H1 (cell line): ENCODE data around the gene PLIN1. TPM values are rescaled to one million over a fixed set of nuclear protein-coding genes. Genes with fewer than 3 reads are reported as not detected.

ENCODE experiments used
- CTCF ChIA-PET: fragments of 300-600 bp; sonication (Branson Sonifier 250); formaldehyde crosslinking; loops from one replicate; lab custom pipeline; 2021; ENCODE audit not compliant: partially characterized antibody; lab: Charles Lee
- POLR2A ChIA-PET: fragments of 300-600 bp; sonication (Branson Sonifier 250); formaldehyde crosslinking; loops from one replicate; lab custom pipeline; 2021; ENCODE audit warnings: inconsistent platforms; ENCODE audit not compliant: partially characterized antibody; lab: Charles Lee
- DNase-seq, 2 experiments: peaks; one replicate each; pipeline versions ENCODE4 v3.0.0 to v3.0.0-alpha.2; 2010 to 2022; ENCODE audit warnings: low spot score in 2 of 2, low read depth in 1 of 2, mixed read lengths in 1 of 2
- FAIRE-seq: peaks from 2 replicates; lab custom pipeline; 2011; peaks lifted over from hg19 to GRCh38; lab: Jason Lieb, UNC
- H2AFZ ChIP-seq: 2 replicates; pipeline ENCODE4 v1.8.1; 2012; ENCODE audit warnings: low read length, inconsistent platforms
- H2AK5ac ChIP-seq: 2 replicates; pipeline ENCODE4 v1.6.1; 2013; ENCODE audit warnings: low read depth, low read length
- H2BK120ac ChIP-seq: replicated peaks from 2 replicates; pipeline ENCODE3; 2013; ENCODE audit warnings: low read depth, low read length, inconsistent platforms
- H2BK12ac ChIP-seq: 2 replicates; pipeline ENCODE4 v1.6.1; 2013; ENCODE audit warnings: low read depth, low read length
- H2BK15ac ChIP-seq: 2 replicates; pipeline ENCODE4 v1.6.1; 2013; ENCODE audit warnings: low read length
- H2BK20ac ChIP-seq: 2 replicates; pipeline ENCODE4 v1.6.1; 2013; ENCODE audit warnings: low read length
- H2BK5ac ChIP-seq: 2 replicates; pipeline ENCODE4 v1.6.1; 2013; ENCODE audit warnings: low read depth, low read length
- H3K14ac ChIP-seq: 2 replicates; pipeline ENCODE4 v1.6.1; 2013; ENCODE audit warnings: inconsistent platforms; ENCODE audit not compliant: insufficient read length
- H3K18ac ChIP-seq: 2 replicates; pipeline ENCODE4 v1.6.1; 2013; ENCODE audit warnings: low read length; ENCODE audit errors: extremely low read depth
- H3K23ac ChIP-seq: 2 replicates; pipeline ENCODE4 v1.6.1; 2013; ENCODE audit warnings: inconsistent platforms; ENCODE audit not compliant: insufficient read length
- H3K23me2 ChIP-seq: 2 replicates; pipeline ENCODE4 v1.6.1; 2013; ENCODE audit warnings: low read depth, low read length
- H3K27ac ChIP-seq: 2 replicates; pipeline ENCODE4 v1.6.1; 2011; ENCODE audit warnings: low read depth, low read length, inconsistent platforms
- H3K27me3 ChIP-seq, 4 experiments: replicated peaks in 1 of 4; 1 replicate in 1 of 4; 2 replicates in 3 of 4; pipeline versions ENCODE4 v1.6.1 to v1.8.1; 2011 to 2013; ENCODE audit warnings: low read length in 3 of 4, mild to moderate bottlenecking in 3 of 4, inconsistent platforms in 2 of 4, mixed read lengths in 2 of 4, moderate library complexity in 1 of 4; ENCODE audit not compliant: control insufficient read depth in 3 of 4, insufficient read depth in 3 of 4; ENCODE audit errors: extremely low read depth in 1 of 4
- H3K36me3 ChIP-seq, 4 experiments: 2 replicates each; pipeline versions ENCODE4 v1.6.1 to v1.8.1; 2011 to 2013; ENCODE audit warnings: mild to moderate bottlenecking in 4 of 4, low read length in 3 of 4, moderate library complexity in 2 of 4, control low read depth in 1 of 4, inconsistent platforms in 1 of 4; ENCODE audit not compliant: insufficient read depth in 4 of 4, control insufficient read depth in 2 of 4
- H3K4ac ChIP-seq: replicated peaks from 2 replicates; pipeline ENCODE3; 2013; ENCODE audit warnings: low read length, low read depth, mixed read lengths, inconsistent platforms; ENCODE audit not compliant: insufficient read length
- H3K4me1 ChIP-seq, 4 experiments: replicated peaks in 1 of 4; 1 replicate in 1 of 4; 2 replicates in 3 of 4; pipeline versions ENCODE4 v1.6.1 to v1.8.1; 2011 to 2013; ENCODE audit warnings: low read length in 3 of 4, inconsistent platforms in 2 of 4, mixed read lengths in 1 of 4; ENCODE audit not compliant: insufficient read depth in 4 of 4, control insufficient read depth in 3 of 4
- H3K4me2 ChIP-seq, 2 experiments: 2 replicates each; pipeline versions ENCODE4 v1.6.1 to v1.8.1; 2011 to 2013; ENCODE audit warnings: low read depth in 2 of 2, low read length in 2 of 2, control low read depth in 1 of 2, inconsistent platforms in 1 of 2, mild to moderate bottlenecking in 1 of 2; ENCODE audit not compliant: insufficient read depth in 1 of 2
- H3K4me3 ChIP-seq, 4 experiments: fragments of 200-600, 300-600 bp in 1 of 4; sonication (generic), shearing (Covaris generic), sonication (Bioruptor Twin) in 1 of 4; 2 replicates each; pipeline versions ENCODE4 v1.5.1 to v1.8.1; 2011 to 2016; ENCODE audit warnings: low read length in 4 of 4, low read depth in 3 of 4, control low read depth in 2 of 4, inconsistent platforms in 2 of 4, mild to moderate bottlenecking in 2 of 4, mixed read lengths in 1 of 4, moderate library complexity in 1 of 4; ENCODE audit not compliant: insufficient read depth in 2 of 4; ENCODE audit errors: extremely low read depth in 1 of 4
- H3K56ac ChIP-seq: replicated peaks from 2 replicates; pipeline ENCODE3; 2013; ENCODE audit warnings: low read depth, mild to moderate bottlenecking, mixed read lengths, low read length, inconsistent platforms; ENCODE audit not compliant: insufficient read length
- H3K79me1 ChIP-seq: 2 replicates; pipeline ENCODE4 v1.6.1; 2013; ENCODE audit warnings: low read depth, low read length, control low read depth
- H3K79me2 ChIP-seq, 2 experiments: 2 replicates each; pipeline versions ENCODE4 v1.6.1 to v1.8.1; 2012 to 2013; ENCODE audit warnings: low read length in 2 of 2, mild to moderate bottlenecking in 2 of 2, inconsistent platforms in 1 of 2; ENCODE audit not compliant: insufficient read depth in 2 of 2, control insufficient read depth in 1 of 2
- H3K9ac ChIP-seq, 4 experiments: replicated peaks in 1 of 4; 1 replicate in 1 of 4; 2 replicates in 3 of 4; pipeline versions ENCODE4 v1.6.1 to v1.8.1; 2011 to 2013; ENCODE audit warnings: low read depth in 3 of 4, low read length in 3 of 4, control low read depth in 2 of 4, mild to moderate bottlenecking in 2 of 4, moderate library complexity in 2 of 4, inconsistent platforms in 1 of 4; ENCODE audit errors: extremely low read depth in 1 of 4
- H3K9me3 ChIP-seq, 2 experiments: 2 replicates each; pipeline versions ENCODE4 v1.6.1 to v1.8.1; 2012 to 2013; ENCODE audit warnings: mild to moderate bottlenecking in 2 of 2, moderate library complexity in 2 of 2, control low read depth in 1 of 2, inconsistent platforms in 1 of 2, low read depth in 1 of 2, low read length in 1 of 2, mixed read lengths in 1 of 2; ENCODE audit not compliant: insufficient read depth in 2 of 2
- H4K20me1 ChIP-seq, 2 experiments: replicated peaks in 1 of 2; 2 replicates each; pipeline versions ENCODE3 to v1.8.1; 2011 to 2013; ENCODE audit warnings: inconsistent platforms in 2 of 2, low read length in 2 of 2, mild to moderate bottlenecking in 1 of 2; ENCODE audit not compliant: insufficient read depth in 2 of 2, control insufficient read depth in 1 of 2
- H4K5ac ChIP-seq: 2 replicates; pipeline ENCODE4 v1.6.1; 2013; ENCODE audit warnings: low read length, low read depth, mixed read lengths, inconsistent platforms; ENCODE audit not compliant: insufficient read length
- H4K8ac ChIP-seq: 2 replicates; pipeline ENCODE4 v1.8.0; 2013; ENCODE audit warnings: mild to moderate bottlenecking, moderate library complexity, low read length, inconsistent platforms; ENCODE audit not compliant: insufficient read depth; ENCODE audit errors: extremely low read depth
- H4K91ac ChIP-seq: replicated peaks from 2 replicates; pipeline ENCODE3; 2013; ENCODE audit warnings: low read length, mixed read lengths, inconsistent platforms; ENCODE audit not compliant: insufficient read length
- WGBS, 2 experiments: shearing (Covaris generic) in 1 of 2; methylation state at CpG; one replicate each; pipeline versions ENCODE4 v1.1.6 to v1.1.7; 2013 to 2015; ENCODE audit warnings: low lambda C conversion rate in 2 of 2, mixed read lengths in 2 of 2, inconsistent platforms in 1 of 2, low coverage in 1 of 2, missing lambda C conversion rate in 1 of 2; ENCODE audit not compliant: insufficient replicate concordance in 2 of 2, insufficient coverage in 1 of 2, insufficient read length in 1 of 2; ENCODE audit errors: extremely low coverage in 1 of 2, missing lambda C conversion rate in 1 of 2; 5-methylcytosine and 5-hydroxymethylcytosine counted together
- polyA plus RNA-seq, 7 experiments: library from polyadenylated mRNA; depleted of rRNA in 3 of 7; stranded (reverse) in 5 of 7; unstranded in 2 of 7; fragments of >200 nt in 5 of 7; fragments of 200-250 nt in 2 of 7; gene quantifications; 1 replicate in 5 of 7; 2 replicates in 1 of 7; 4 replicates in 1 of 7; pipeline versions ENCODE4 v1.2.1 to v1.2.3, GENCODE V29; 2011 to 2013; ENCODE audit warnings: missing spikeins in 2 of 7, mixed read lengths in 2 of 7
- total RNA-seq: library from RNA; stranded (reverse); fragmentation: NEBNext Ultra II Directional; extraction: Animal tissue kit (Norgen Biotek cat#: 25700); gene quantifications from 2 replicates; pipeline ENCODE4 v1.2.1, GENCODE V29; 2021

PLIN1 gene
- total and polyA plus RNA-seq, 2 of the 8 experiments (the other 6 are each of a cell fraction or from before 2014, with no cell fraction given), result 0.33 TPM; not detected in 1

DNA sequence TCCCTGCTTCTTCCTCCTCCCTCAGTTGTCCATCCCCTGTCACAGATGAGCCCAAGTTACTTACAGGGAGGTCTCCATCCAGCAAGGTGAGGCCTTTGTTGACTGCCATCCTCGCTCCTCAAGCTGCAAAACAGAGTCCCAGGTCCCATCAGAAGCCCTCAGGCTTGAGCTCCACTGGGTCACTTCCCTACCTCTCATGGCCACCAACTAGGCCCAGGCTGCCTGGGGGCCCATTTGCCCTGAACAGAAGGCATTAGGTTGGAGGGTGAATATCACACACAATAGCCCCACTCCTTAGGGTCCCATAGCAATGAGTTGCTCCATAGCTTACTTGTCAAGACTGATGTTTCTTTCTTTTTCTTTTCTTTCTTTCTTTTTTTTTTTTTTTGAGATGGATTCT, 1.8 kb downstream of the PLIN1 start:
- WGBS, 2 experiments, result 93% methylated on average over 1 of the region's 1 CpG; no CpG with 5 or more reads in 1 of the 2 experiments
- no peaks in the 10 kb centered on the region; a peak in 1 of 7 replicates for H3K4me1 ChIP-seq

More for the DNA sequence above, 1.8 kb downstream of the PLIN1 start:
- Histone ChIP-seq H4K5ac (no peak overlapping the region), H3K9ac (no peak overlapping the region), H3K36me3 (no peaks in the 10 kb centered on the region), H3K79me1 (no peaks in the 10 kb centered on the region), H3K27ac (no peak overlapping the region), H2AK5ac (no peak overlapping the region), H3K4ac (no peak overlapping the region), H3K23ac (no peak overlapping the region), H3K56ac (no peak overlapping the region), H2BK120ac (no peak overlapping the region), H3K4me2 (no peak overlapping the region), H4K8ac (no peak overlapping the region), H2BK12ac (no peak overlapping the region), H3K27me3 (no peaks in the 10 kb centered on the region; a peak in 1 of 7 replicates), H3K9me3 (no peaks in the 10 kb centered on the region), H2AFZ (no peak overlapping the region), H2BK20ac (no peak overlapping the region), H3K23me2 (no peaks in the 10 kb centered on the region; the same call in 1 of the 2 replicates), H4K20me1 (no peaks in the 10 kb centered on the region), H2BK15ac (no peak overlapping the region), H3K79me2 (no peaks in the 10 kb centered on the region), H2BK5ac (no peak overlapping the region), H3K18ac (no peak overlapping the region), H3K14ac (no peak overlapping the region), H4K91ac (no peak overlapping the region), H3K4me3 (no peak overlapping the region)
- DNase-seq, result no peak
- ChIA-PET POLR2A (interaction anchor here (0.6 kb wide), 1 partner anchor 412 kb away, joined by 4 read pairs; no protein-coding TSS in a partner anchor), CTCF (no interaction called here)
- no peak for FAIRE-seq
